ENCODE data around the gene MUC13.

The MUC13 gene

GRCh38 chr3:124942613-124943012 is 8.1 kb upstream of the MUC13 start:
- DNase-seq, result peak; percentile 73

- no peak for DNase-seq
Measured at GRCh38 chr3:124941771-124942170, 7.2 kb upstream of the MUC13 start.

- no peak for DNase-seq
Measured at GRCh38 chr3:124939661-124940060, 5.1 kb upstream of the MUC13 start.

- DNase-seq, result no peak
Measured at GRCh38 chr3:124938896-124939295, 4.3 kb upstream of the MUC13 start.

- DNase-seq, result no peak
Measured at GRCh38 chr3:124937049-124937448, 2.5 kb upstream of the MUC13 start.

- no peak for DNase-seq
Measured at GRCh38 chr3:124935794-124936542, 1.4 kb upstream of the MUC13 start.

- peak; percentile 48 for DNase-seq
Measured at GRCh38 chr3:124935264-124935663, 713 bp upstream of the MUC13 start.

- DNase-seq, result peak; percentile 49
Measured at GRCh38 chr3:124928333-124929202, 6.0 kb downstream of the MUC13 start.

GRCh38 chr3:124927574-124928045 is 6.9 kb downstream of the MUC13 start:
- DNase-seq, result no peak

- DNase-seq, result peak; percentile 91
Measured at GRCh38 chr3:124926426-124927101, 8.0 kb downstream of the MUC13 start.

GRCh38 chr3:124924741-124925140 is 9.8 kb downstream of the MUC13 start:
- no peak for DNase-seq

- DNase-seq, result no peak
Measured at GRCh38 chr3:124923833-124924232, 10.7 kb downstream of the MUC13 start.

- no peak for DNase-seq
Measured at GRCh38 chr3:124920718-124921117, 13.8 kb downstream of the MUC13 start.

- no peak for DNase-seq
Measured at GRCh38 chr3:124919756-124920155, 14.8 kb downstream of the MUC13 start.

GRCh38 chr3:124918524-124918923 is 16.0 kb downstream of the MUC13 start:
- DNase-seq, result no peak

GRCh38 chr3:124916837-124917409 is 17.6 kb downstream of the MUC13 start:
- DNase-seq, result peak; percentile 88

- DNase-seq, result no peak
Measured at GRCh38 chr3:124915254-124915653, 19.3 kb downstream of the MUC13 start.

GRCh38 chr3:124907957-124908356 is 26.6 kb downstream of the MUC13 start:
- DNase-seq, result no peak

- DNase-seq, result no peak
Measured at GRCh38 chr3:124904835-124905492, 29.6 kb downstream of the MUC13 start.

- no peak for DNase-seq
Measured at GRCh38 chr3:124903896-124904834, 30.4 kb downstream of the MUC13 start.

- no peak for DNase-seq
Measured at GRCh38 chr3:124896824-124897526, 37.6 kb downstream of the MUC13 start.

All from MV-4-11 (cell line).